HG02884 (cell line): ENCODE data around the gene LHX2.

Experiments
- ATAC-seq: cut with Tn5 transposase; IDR thresholded peaks from one replicate; pipeline ENCODE4 v1.9.1; 2021; ENCODE audit warnings: mild to moderate bottlenecking, moderate library complexity; ENCODE audit not compliant: unreplicated experiment

Gene LHX2

DNA sequence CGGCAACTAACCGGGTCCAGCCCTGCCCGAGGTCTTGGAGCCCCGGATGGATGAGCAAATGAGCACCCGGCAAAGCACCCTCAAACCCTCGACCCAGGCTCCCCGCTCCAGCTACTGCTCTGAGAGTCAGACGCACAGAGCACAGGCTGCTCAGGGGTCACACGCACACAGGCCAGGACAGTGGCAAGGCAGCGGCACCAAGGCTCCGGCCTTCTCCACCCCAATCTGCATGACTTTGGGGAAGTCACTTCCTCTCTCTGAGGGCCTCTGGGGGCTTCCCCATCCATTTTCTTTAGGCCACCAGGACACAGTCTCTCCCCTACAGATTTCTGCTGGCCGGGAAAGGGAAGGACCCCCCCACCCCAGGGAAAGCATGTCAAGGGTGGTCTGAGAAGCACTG is 18.0 kb downstream of the LHX2 start:
- ATAC-seq, result no peak

DNA sequence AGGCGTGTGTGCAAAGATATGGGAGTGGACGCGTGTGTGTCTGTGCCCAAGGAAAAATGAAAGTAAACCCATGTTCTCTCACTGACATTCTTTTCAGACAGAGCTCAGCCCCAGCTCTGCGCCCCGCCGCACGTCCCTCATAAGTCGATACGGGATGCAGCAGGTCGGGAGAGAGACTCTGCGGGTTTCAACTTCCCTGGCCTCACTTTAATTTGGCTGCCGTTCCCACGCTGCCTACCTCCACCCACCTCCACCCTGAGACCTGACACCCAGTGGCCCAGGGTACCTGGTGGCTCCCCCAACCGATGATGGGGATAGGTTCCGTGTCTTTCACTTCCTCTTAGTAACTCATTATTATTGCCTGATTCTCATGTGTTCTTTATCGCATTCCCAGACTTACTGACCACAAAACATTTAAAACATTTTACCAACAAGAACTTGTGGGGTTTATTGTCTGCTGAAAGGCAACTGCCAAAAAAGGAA is 19.4 kb downstream of the LHX2 start:
- no peak for ATAC-seq

DNA sequence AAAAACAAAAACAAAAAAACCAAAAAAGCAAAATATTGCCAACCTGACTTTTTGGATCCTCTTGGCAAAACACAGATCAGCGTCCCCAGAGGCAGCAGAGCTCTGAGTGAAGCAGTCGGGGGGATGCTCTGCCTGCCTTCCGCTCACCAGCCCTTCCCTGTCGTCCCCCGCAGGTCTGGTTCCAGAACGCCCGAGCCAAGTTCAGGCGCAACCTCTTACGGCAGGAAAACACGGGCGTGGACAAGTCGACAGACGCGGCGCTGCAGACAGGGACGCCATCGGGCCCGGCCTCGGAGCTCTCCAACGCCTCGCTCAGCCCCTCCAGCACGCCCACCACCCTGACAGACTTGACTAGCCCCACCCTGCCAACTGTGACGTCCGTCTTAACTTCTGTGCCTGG is 20.7 kb downstream of the LHX2 start:
- ATAC-seq, result no peak

DNA sequence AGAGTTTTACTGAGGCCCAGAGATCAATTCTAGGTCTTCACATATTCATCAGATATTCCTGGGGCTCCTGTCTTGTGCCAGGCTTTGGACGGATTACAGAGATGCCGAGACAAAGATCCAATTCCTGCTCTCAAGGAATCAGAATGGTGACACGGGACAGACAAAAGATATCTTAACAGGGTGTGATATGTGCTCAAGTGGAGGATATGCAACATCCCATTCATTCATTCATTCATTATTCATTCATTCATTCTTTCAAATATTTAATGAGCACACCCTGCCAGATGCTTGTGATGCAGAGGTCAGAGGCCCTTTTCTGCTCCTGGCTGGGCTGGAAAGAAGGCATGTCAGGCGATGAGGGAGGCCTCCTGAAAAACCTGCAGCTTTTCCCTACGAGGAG is 21.8 kb downstream of the LHX2 start:
- ATAC-seq, result no peak

DNA sequence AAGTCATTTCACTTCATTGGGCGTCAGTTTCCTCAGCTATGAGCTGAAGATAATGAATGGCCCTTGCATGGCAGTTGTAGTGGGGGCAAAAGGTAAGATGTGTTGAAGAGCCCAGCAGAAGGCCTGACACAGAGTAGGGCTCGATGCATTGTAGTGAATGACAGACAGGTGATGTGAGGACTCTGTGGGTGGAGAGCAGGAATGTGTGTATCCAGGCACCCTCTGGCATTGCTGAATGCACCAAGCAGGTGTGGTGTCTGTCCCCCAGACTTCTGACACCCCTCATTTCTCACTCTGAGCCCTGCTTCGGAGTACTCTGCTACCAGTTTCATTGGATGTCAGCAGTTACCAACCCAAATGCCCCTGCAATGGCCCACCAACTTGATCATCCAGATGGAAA is 22.4 kb downstream of the LHX2 start:
- no peak for ATAC-seq

DNA sequence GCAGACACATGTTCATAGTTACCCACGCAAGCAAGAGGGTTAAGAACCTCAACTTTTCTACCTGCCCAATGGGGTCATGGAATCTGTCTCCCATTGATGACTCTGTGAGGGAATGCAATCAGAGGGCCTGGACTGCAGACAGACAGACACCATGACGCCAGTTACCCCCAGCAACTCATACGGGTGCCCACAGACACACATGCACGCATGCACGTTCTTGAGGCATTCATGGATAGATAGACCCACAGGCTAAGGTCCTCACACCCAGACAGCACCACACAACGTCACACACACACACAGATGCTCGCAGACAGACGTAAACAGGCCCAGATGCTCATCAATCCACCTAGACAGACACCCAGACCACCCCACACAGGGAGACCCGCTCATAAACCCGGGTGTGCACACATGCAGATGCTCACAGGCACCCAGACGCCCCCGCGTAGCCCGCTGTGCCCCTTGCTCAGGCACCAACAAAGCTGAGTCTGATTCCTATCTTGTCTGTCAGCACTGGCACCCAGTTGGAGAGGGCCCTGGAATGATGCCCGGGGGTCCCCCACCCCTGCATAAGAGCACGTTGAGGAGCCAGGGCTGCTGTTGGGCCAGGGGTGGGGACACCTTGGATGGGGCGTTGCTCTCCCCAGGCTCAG is 23.6 kb downstream of the LHX2 start:
- no peak for ATAC-seq

DNA sequence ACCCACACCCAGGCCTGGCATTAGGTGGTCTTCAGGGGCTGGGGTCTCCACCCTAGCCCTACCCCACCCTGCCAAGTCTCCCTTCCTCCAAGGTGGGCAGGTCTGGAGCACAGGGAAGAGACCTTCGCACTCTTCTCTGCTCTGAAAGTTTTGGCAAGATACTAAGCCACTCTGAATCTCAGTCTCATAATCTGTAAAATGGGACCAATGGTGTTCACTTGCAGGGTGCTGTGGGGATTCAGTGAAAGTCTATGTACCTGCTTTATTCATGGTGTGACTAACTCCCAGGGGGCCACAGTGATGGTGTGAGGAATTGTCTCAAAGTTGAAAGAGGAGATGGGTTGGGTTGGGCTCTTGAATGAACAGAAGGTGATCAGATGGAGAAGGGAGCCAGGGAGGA is 25.0 kb downstream of the LHX2 start:
- ATAC-seq, result no peak

DNA sequence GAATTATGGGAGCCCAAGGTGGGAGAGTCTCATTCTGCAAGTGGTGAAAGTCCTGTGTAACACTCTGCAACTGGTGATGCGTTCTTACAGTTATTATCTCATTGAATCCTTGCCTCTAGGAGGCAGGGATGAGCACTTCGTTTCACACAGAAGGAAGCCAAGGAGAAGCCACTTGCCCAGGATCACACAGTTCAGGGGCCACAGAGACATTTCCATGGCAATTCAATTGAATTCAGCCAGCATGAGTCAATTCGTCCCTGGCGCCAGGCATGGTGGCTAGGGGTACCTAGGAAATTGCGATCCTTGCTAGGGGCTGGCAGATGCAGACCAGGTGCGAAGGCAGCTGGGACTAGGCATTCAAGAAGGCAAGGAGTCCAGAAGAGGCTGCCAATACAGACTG is 26.2 kb downstream of the LHX2 start:
- no peak for ATAC-seq

DNA sequence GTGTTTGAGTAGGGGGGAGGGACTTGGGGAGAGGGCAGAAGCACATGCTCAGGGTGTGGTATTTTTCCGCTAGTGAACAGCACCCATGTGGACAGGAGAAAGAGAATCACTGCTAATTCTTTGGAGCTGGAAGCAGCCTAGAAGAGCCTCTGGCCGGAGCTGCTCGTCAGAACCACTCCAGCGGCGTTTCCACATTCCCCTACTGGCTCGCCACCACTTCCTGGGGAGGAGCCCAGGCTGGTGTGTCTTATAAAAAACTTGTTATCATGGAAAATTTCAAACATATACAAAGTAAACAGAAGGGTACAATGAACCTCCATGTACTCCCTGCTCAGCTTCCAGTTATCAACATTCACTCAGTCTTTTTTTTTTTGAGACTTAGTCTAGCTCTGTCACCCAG is 26.7 kb downstream of the LHX2 start:
- no peak for ATAC-seq

DNA sequence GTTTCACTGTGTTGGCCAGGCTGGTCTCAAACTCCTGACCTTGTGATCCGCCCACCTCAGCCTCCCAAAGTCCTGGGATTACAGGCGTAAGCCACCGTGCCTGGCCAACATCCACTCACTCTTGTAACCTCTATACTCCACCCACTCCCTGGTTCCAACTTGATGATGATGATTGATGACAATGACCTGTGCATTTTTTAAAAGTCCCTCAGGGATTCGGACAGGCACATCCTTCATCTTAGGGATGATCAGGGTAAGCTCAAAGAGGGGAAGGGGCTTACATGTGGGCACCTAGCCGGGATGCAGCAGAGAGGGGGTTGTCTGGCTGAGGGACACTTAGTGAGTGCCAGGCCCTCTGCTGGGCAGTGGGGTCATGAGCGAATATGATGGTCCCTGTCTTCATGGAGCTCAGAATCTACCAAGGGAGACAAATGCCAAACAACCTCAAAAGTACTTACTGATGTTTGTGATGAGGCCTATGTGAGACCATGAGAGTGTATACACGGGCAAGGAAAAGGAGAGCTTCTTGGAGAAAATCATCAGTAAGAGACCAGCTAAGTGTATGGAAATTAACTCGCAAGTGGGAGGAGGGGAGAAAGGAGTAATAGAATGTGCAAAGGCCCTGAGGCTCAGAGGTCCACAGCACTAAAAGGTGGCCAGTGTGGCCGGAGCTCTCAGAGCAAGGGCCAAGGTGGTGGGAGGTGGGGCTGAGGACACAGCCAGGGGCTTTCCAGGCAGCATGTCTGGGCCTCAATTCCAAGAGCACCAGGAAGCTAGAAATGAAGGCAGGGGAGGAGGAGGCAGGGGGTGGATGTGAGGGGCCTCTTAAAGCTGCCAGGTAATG is 27.4 kb downstream of the LHX2 start:
- ATAC-seq, result no peak

DNA sequence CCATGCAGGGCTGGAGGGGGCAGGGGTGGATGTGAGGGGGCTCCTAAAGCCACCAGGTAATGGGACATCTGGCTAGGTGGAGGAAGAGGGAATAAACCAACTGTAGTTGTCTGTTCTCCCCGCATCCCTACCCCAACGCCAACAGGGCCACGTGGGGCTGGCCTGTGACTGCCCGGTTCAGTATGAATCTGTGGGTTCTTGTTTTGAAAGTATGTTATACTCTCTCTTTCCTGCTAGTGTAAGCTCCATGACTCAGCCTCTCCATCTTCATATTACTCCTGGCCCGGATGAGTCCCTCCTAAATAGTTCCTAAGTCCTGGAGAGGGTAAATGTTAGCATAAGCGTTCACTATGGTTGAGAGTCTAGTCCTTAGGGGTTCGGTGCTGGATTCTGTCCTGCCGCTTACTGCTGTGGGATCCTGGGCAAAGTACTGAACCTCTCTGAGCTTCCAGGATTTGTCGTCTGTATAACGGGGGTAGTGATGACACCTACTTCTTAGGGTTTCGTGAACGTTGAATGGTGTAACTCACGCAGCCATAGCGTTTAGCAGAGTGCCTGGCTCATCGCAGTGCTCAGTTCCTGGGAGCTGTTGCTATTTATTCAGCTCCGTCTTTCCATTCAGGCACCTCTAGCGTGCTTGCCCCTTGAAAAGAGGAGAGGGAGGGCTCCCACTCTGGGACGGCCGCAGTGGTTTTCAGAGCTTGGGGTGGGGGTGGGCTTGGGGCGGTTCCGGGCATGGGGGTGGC is 28.8 kb downstream of the LHX2 start:
- ATAC-seq, result no peak

DNA sequence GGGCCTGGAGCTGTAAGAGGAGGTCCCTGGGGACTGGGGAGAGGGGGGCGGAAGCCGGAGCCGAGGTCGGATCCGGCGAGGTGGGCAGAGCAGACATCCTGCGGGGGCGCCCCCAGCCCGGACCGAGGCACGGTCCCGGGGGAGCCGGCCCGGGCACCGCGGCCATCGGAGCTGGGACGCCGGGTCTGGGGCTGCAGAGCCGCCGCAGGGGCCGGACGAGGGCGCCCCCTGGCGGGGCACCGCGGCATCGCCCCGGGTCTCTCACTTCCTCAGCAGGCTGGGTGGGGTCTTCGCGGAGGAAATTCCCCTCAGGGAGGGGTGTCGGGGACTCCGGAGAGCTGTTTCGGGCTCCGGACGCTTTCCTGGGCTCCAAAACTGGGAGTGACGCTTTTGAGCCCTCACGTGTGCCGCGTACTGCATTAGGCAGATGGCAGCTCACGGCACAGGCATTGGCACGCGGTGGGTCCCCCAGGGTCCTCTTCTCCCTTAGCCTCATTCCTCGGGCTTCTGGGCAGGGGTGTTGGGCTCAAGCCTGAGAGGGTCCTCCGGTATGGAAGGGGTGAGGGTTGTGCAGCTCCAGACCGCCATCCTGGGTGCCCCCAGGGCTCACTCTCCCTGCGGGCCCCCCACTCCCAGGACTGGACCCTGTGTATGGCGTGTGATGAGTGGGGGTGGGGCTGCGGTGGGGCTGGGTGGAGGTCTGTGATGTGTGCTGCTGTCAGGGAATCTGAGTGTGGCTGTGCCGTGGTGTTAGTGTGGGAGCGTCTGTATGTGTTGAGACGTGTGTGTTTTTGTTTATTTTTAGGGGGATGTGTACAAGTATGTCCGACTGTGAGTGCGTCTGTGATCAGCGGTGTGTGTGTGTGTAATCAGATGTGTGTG is 29.6 kb downstream of the LHX2 start:
- no peak for ATAC-seq

DNA sequence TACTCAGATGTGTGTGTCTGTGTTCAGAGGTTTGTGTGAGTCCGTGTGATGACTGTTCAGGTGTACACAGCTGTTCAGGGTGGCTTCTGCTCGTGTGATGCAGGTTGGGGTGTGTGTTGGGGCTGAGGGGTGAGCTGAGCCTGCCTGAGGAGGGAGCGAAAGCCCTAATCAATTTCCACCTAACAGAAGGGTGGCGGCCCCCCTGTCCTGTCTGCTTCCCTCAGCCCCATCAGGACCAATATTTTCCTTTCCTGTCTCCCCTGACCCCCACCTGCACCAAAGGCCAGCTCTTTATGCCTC is 30.2 kb downstream of the LHX2 start:
- no peak for ATAC-seq

DNA sequence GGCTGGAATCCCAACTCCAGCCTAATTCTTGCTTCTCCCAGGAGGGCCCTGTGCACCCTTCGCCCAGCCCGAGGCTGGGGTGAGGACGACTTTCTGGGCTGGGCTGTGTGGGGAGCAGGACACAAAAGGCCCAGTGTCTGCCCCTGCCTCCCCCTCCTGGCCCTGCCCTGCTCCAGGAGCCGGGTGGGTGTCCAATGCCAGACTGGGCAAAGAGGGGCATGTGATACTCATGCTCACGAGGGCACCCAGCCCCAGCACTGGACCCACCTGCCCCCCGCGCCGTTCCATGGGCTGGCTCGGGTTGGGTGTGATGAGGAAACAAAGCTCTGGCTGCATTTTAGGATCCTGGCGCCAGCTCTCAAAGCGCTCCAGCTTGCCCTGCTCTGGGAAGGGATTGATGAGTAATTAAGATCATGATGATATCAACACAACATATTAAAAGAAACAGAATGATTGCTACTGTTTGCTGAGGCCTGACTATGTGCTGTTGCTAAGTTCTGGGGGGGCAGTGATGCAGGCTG is 30.7 kb downstream of the LHX2 start:
- ATAC-seq, result no peak

DNA sequence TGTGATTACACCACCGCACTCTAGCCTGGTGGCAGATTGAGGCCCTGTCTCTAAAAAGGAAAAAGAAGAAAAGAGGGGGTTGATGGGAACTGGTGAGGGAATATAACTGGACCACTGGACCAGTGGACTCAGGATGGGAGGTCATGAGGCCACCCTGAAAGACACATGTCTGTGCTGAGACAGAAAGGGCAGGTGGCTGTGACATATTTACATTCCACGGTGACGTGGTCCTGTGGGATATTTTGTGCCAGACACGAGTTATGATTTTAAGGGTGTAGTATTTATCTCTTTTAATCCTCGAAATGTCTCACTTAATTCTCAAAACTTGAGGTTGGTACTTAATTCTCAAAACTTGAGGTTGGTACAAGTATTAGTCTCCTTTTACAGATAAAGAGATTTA is 32.9 kb downstream of the LHX2 start:
- ATAC-seq, result no peak

DNA sequence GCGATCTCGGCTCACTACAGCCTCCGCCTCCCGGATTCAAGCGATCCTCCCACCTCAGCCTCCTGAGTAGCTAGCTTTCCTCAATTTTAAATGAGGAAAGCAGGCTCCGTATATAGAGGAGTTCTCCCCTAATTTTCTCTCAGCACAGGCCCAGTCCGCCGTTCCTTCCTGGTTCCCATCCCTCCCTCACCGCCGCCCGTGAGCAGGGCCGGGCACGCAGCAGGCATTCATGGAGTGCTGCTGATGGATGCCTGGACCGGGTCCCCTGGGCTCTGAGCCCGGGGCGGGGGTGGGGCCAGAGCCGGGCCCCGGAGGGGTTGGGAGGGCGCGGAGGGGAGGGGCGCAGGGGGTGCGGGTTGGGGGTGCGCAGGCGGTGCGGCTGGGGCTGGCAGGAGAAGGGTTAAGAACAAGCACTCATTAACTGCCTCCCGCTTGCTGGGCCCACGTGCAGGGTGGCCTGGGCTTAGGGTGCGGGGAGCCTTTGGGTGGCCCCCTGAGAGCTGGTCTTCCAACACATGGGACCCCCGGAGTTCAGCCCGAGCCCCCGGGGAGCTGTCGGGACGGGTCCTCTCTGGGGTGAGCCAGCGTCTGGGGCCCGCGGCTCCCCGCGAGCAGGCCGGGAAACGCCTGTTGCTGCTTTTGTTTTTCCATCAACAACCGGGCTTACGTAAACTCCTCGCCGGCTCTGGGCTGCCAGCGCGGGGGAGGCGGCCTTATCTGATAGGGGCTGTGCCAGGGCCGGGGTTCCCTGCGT is 33.7 kb downstream of the LHX2 start:
- no peak for ATAC-seq

DNA sequence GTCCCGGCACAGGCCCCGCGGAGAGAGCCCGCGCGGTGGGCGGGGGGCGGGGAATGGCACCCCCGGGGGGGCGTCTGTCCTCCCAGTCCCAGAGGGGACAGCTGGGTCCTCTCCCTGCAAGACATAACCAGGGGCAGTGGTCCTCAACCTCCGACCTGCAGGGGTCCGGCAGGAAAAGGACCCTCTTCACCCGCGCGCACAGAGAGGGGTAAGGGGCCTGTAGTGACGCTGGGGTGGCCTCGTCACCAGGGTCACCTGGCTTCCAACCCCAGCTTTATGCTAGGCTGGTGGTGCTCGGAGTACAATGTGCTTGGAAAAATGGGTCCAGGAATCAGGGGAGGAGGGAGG is 34.2 kb downstream of the LHX2 start:
- no peak for ATAC-seq

DNA sequence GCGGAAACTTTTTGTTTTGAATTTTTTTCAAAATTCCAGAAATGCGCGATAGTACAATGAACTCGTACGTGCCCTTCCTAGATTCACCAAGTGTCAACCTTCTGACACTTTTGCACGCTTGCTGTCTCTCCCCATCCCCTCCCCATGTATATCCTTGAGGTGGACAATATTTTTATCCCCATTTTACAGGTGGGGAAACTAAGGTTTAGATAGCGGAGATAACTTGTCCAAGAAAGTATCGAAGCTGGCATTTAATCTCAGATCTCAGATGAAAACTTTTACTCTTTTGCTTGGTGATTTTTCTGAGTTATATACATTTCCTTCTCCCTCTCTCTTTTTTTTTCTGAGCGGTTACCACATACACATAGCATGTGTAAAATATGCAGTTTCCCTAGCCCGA is 34.6 kb downstream of the LHX2 start:
- ATAC-seq, result no peak

DNA sequence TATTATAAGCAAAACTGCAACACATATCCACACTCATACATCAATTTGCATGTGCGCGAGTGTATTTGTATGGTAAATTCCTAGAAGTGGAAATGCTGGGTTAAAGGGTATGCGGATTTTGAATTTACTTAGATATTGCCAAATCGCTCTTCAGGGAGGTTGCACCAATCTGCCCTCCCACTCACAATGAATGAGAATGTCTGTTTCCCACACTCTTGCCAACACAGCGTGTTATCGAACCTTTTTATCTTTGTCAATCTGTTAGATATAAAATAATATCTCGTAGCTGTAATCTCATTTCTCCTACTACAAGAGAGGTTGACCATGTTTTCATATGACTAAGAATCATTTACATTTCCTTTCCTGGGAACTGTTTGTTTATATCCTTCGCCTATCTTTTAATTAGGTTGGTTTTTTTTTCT is 35.7 kb downstream of the LHX2 start:
- no peak for ATAC-seq

DNA sequence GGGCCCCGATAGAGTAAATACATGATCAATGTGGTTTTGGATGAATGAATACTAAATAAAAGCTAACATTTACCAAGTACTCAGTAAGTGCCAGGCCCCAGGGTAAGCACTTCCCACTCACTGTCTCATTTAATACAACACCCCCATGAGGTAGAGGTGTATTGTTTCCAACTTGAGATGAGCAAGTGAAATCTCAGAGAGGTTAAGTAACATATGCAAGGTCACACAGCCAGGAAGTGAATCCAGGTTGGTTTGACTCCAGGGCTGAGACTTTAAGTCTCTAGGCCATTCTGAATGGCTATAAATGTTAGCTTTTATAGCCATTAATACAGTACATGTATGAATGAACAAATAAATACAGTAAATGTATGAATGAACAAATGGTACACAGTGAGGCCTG is 39.4 kb downstream of the LHX2 start:
- ATAC-seq, result no peak
